ENCODE data around the gene MAPKAPK5.

The MAPKAPK5 gene

GRCh38 chr12:111838353-111838752 lies 3.7 kb upstream of the MAPKAPK5 start:
- H3K4me3 Mint-ChIP-seq = peak overlapping the region; percentile 58 to 100 (median 69)
- TF ChIP-seq CTCF (IDR thresholded peaks at IDR 0.05; ENCODE audit: unreplicated experiment in 3 of 3) = no peak
- no peaks in the 10 kb centered on the region for H3K27me3 Mint-ChIP-seq (ENCODE audit: low read depth)
- H3K36me3 Mint-ChIP-seq (ENCODE audit: low read depth) = peaks cover 32% of the 10 kb centered on the region
- H3K4me1 Mint-ChIP-seq = peaks cover 29% of the 10 kb centered on the region
- peaks cover 3% of the 10 kb centered on the region for H3K9me3 Mint-ChIP-seq
- no peak overlapping the region for H3K27ac Mint-ChIP-seq

GRCh38 chr12:111840807-111841206 lies 1.2 kb upstream of the MAPKAPK5 start:
- peak overlapping the region; percentile 99 to 100 (median 99) for H3K4me3 Mint-ChIP-seq
- no peak for TF ChIP-seq CTCF (IDR thresholded peaks at IDR 0.05; ENCODE audit: unreplicated experiment in 3 of 3)
- peaks cover 38% of the 10 kb centered on the region for H3K4me1 Mint-ChIP-seq
- no peaks in the 10 kb centered on the region for H3K27me3 Mint-ChIP-seq (ENCODE audit: low read depth)
- H3K36me3 Mint-ChIP-seq (ENCODE audit: low read depth) = peaks cover 43% of the 10 kb centered on the region
- H3K9me3 Mint-ChIP-seq = no peaks in the 10 kb centered on the region
- peak overlapping the region; percentile 99 for H3K27ac Mint-ChIP-seq

- H3K9me3 Mint-ChIP-seq = no peaks in the 10 kb centered on the region
- peaks cover 38% of the 10 kb centered on the region for H3K4me1 Mint-ChIP-seq
- H3K27me3 Mint-ChIP-seq (ENCODE audit: low read depth) = no peaks in the 10 kb centered on the region
- no peak for TF ChIP-seq CTCF (IDR thresholded peaks at IDR 0.05; ENCODE audit: unreplicated experiment in 3 of 3)
- peak overlapping the region; percentile 99 for H3K27ac Mint-ChIP-seq
- H3K4me3 Mint-ChIP-seq = peak overlapping the region; percentile 99 to 100 (median 99)
- H3K36me3 Mint-ChIP-seq (ENCODE audit: low read depth) = peaks cover 48% of the 10 kb centered on the region
These were observed 735 bp upstream of the MAPKAPK5 start for GRCh38 chr12:111841236-111841749.

- peaks cover 3% of the 10 kb centered on the region for H3K9me3 Mint-ChIP-seq
- peaks cover 56% of the 10 kb centered on the region for H3K36me3 Mint-ChIP-seq (ENCODE audit: low read depth)
- peak overlapping the region; percentile 99 to 100 (median 100) for H3K27ac Mint-ChIP-seq
- peaks cover 38% of the 10 kb centered on the region for H3K4me1 Mint-ChIP-seq
- no peaks in the 10 kb centered on the region for H3K27me3 Mint-ChIP-seq (ENCODE audit: low read depth)
- peak overlapping the region; percentile 97 to 100 (median 99) for H3K4me3 Mint-ChIP-seq
- TF ChIP-seq CTCF (IDR thresholded peaks at IDR 0.05; ENCODE audit: unreplicated experiment in 3 of 3) = no peak
These were observed 748 bp downstream of the MAPKAPK5 start for GRCh38 chr12:111842556-111843396.

- no peak overlapping the region for H3K27ac Mint-ChIP-seq
- peaks cover 23% of the 10 kb centered on the region for H3K4me1 Mint-ChIP-seq
- TF ChIP-seq CTCF (IDR thresholded peaks at IDR 0.05; ENCODE audit: unreplicated experiment in 3 of 3) = no peak
- H3K36me3 Mint-ChIP-seq (ENCODE audit: low read depth) = peaks cover 59% of the 10 kb centered on the region
- no peaks in the 10 kb centered on the region for H3K27me3 Mint-ChIP-seq (ENCODE audit: low read depth)
- peak overlapping the region in 1 of 3 experiments; percentile 28 for H3K4me3 Mint-ChIP-seq
- peaks cover 10% of the 10 kb centered on the region for H3K9me3 Mint-ChIP-seq
These were observed 4.0 kb downstream of the MAPKAPK5 start for GRCh38 chr12:111846016-111846415.

Data from nephron (organoid).